ENCODE data around the gene LRRC59.
"Not testable (repeated sequence)": the region's sequence is repeated elsewhere in the genome, so short reads cannot be mapped to it uniquely, and the experiment has no call there.

The LRRC59 gene

DNA sequence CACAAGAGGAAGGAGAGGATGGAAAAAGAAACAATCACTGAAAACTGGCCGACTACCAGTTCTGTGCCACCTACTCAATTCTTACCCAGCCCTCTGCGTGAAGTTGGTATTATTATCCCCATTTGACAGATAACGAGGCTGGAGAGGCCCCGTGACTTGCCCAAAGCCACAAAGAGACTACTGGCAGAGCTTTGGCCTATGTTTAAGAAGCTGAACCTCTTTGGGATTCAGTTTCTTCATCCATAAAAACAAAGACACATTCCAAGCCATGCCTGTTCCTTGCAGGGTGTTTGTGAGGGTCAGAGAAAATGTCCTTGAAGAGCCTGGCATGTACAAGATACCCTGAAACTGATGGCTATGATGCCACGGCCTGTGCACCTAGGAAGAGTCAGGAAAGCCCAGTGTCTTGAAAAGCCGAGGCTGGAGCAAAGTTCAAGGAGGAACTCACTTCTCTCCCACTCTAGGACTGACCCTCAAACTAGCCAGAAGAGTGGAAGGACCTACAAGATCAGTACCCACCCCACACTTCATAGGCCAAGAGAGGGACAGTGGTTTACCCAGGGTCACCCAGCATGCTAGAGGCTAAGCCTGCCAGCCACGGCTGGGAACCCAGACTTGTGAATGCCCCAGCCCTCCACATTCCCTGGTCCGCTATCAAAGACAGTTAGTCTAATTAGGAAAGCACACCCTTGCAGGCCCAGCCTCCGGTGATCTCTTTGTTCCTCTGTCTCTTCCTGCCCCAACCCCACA is 27.1 kb upstream of the LRRC59 start:
- no peak for DNase-seq

DNA sequence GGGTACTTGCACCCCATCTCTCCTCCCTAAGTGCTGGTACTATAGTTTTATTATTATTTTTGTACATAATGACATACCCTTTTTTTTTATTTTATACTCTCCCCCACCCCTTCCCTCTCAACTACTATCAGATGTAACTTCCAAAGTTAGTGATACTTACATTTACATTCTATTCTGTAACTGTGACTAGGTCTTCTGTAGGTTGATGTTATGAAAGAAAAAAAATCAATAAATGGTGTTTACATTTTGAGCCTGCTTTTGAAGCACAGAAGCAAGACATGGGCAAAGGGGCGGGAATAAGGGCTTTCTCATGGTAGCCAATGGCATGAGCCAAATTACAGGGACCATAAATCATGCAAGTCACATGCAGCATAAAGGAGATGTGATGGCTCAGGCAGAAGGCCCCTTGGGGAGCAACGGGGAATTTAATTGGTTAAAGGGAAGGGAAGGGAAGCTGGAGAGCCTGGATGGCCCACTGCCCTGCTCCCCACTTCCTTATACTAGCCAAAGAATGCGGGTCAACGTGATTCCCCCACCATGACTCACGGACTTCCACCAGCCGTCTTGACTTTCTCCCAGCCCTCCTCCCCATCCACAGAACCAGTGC is 26.3 kb upstream of the LRRC59 start:
- no peak for DNase-seq

- no peak for DNase-seq
Measured at GRCh38 chr17:50422738-50423137, 25.4 kb upstream of the LRRC59 start.

- DNase-seq, result no peak
Measured at GRCh38 chr17:50421308-50422051, 24.2 kb upstream of the LRRC59 start.

- no peak for DNase-seq
Measured at GRCh38 chr17:50420419-50421112, 23.2 kb upstream of the LRRC59 start.

GRCh38 chr17:50419577-50419976 is 22.3 kb upstream of the LRRC59 start:
- DNase-seq, result not testable (repeated sequence)

- DNase-seq, result no peak
Measured at GRCh38 chr17:50414808-50415207, 17.5 kb upstream of the LRRC59 start.

GRCh38 chr17:50412188-50412732 is 14.9 kb upstream of the LRRC59 start:
- no peak for DNase-seq

GRCh38 chr17:50407921-50408320 is 10.6 kb upstream of the LRRC59 start:
- DNase-seq, result no peak

DNA sequence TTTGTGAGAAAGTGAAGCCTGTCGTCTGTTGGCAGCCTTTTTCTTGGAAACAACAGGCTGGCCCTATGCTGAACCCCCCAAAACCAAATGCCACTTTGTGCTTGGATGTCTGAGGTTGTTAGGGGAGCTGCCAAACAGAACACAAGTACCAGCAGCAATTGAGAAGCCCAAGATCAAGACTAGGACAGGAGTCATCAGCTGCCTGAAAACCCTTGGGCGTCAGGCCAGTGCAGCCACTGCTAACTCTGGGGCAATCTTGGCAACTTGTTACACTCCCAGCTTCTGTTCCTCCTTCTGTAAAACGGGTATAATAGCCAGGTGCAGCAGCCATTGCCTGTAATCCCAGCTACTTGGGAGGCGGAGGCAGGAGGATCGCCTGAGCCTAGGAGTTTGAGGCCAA is 9.3 kb upstream of the LRRC59 start:
- DNase-seq, result no peak

DNA sequence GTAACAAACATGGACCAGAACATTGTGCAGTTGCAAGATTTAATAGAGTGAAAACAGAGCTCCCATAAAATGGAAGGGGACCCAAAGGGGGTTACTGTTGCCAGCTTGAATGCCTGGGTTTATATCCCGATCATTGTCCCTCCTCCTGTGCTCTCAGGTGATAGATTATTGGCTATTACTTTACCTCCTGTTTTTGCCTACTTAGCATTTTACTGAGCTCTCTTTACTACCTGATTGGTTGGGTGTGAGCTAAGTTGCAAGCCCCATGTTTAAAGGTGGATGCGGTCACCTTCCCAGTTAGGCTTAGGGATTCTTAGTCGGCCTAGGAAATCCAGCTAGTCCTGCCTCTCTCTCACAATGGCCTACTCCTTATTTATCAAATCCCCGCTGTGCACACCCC is 8.0 kb upstream of the LRRC59 start:
- not testable (repeated sequence) for DNase-seq

DNA sequence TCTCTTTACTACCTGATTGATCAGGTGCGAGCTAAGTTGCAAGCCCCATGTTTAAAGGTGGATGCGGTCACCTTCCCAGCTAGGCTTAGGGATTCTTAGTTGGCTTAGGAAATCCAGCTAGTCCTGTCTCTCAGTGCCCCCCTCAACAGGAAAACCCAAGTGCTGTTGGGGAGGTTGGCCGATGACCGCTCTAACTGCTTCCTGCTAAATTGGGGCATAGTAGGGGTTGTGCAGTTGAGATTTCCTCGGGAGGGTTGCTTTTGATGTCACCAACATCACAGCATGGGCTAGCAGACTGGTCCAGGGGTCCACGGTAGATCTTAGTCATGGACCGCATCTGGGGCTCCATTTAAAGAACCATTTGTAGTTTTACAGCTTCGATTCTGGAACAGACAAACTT is 2.3 kb upstream of the LRRC59 start:
- DNase-seq, result not testable (repeated sequence)

DNA sequence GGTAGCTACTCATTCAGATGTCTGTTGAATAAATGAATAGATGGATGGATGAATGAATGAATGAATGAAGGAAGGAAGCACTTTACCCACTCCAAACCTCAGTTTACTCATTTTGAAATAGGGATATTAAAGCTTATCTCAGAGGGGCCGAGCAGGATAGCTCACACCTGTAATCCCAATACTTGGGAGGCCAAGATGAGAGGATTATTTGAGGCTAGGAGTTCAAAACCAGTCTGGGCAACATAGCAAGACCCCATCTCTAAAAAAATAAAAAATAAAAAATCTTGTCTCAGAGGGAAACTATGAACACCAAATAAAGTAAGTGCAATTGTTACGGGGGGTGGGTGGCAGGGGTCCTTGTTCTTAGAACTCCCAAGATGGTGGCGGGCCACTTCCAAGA is 1.3 kb upstream of the LRRC59 start:
- DNase-seq, result not testable (repeated sequence)

- no peak for DNase-seq
Measured at GRCh38 chr17:50397919-50398285, 579 bp upstream of the LRRC59 start.

GRCh38 chr17:50396261-50397110 is 837 bp downstream of the LRRC59 start:
- peak; percentile 12 to 25 for DNase-seq

DNA sequence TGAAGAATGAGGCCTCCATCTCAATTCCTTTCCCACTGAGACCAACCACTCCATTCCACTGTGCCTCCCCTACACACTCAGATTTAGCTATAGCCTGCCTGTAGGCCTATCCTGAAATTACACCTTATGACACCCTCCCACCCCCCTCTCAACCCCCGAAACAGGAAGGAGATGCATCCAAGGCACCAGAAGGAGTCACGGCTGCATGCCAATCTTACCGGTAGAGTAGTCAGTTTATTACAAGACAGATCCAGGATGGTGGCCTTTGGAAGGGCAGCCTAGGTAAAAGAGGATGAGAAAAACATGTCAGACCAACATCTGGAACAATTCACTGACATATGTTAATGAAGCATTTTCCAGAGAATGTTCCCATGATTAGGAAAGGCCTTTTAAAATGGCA is 2.6 kb downstream of the LRRC59 start:
- DNase-seq, result no peak

GRCh38 chr17:50393700-50394099 is 3.6 kb downstream of the LRRC59 start:
- no peak for DNase-seq

DNA sequence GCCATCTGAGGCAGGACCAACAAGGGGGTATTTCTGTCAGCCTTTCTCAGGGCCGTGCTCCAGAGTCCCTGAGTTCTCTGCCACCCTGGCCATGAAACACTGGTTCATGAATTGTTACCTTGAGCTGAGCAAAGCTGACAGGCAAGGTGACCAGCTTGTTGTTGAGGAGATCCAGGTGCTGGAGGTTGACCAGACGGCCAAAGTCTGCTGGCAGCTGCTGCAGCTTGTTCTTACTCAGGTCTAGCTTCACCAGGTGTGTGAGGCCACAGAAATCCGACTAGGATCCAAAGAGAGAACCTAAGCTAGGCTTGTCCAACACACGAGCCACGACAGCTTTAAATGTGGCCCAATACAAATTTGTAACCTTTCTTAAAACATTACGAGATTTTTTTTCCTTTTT is 4.7 kb downstream of the LRRC59 start:
- DNase-seq, result no peak

DNA sequence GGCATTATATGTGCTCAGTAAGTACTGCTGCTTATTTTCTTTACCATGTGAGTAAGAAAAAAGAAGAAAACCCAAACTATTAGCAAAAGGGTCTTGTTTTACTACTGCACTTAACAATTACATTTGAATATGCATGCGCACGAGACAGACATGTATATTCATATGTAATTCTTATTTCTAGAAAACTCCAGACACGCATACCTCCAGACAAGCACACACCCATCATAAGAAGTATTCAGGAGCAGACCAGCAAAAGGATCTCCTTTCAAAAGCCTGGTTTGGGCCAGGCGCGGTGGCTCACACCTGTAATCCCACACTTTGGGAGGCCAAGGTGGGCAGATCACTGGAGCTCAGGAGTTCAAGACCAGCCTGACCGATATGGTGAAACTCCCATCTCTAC is 7.8 kb downstream of the LRRC59 start:
- DNase-seq, result no peak

GRCh38 chr17:50388728-50389127 is 8.6 kb downstream of the LRRC59 start:
- no peak for DNase-seq

DNA sequence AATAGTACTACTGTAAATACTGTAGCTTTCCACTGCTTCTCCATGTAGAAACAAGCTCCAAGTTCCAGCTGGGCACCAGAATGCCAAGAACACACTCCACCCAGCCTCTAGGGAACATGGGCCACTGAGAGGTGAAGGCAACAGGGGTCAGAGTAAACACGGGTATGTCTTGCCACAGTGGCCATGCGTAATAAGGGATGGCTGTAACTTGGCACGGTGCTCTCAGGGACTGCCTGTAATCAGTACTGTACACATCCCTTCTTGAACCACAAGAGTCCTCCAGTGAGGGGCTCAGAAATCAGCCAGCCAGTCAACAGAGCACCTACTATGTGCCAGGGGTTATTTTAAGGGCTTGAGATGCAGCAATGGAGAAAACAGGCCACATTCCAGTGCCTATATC is 10.8 kb downstream of the LRRC59 start:
- no peak for DNase-seq

- no peak for DNase-seq
Measured at GRCh38 chr17:50382931-50383330, 14.4 kb downstream of the LRRC59 start.
